ENCODE results near the gene SYF2. TPM values are rescaled to one million over a fixed set of nuclear protein-coding genes. Genes with fewer than 3 reads are reported as not detected.

The SYF2 gene
- total RNA-seq, result 52.3 and 61.8 TPM in 2 replicates

GRCh38 chr1:25232027-25232865 lies at the start of gene SYF2:
SYF2 (minus strand) TSS chr1:25232502; CDS start chr1:25232467, 35 bp downstream.

GRCh38 chr1:25272238-25272637 lies 39.9 kb upstream of the SYF2 start, which contains the start of gene RHD:
RHD (plus strand) TSS chr1:25272509; CDS start chr1:25272548, 39 bp downstream.

GRCh38 chr1:25247024-25247828 lies 14.9 kb upstream of the SYF2 start, which contains the start of gene RSRP1:
RSRP1 (minus strand) TSS chr1:25247454; CDS start chr1:25246963, 491 bp downstream.

Other genes with a start within 250 kb of the SYF2 start
- gene RSRP1, start 15.0 kb upstream of the SYF2 start, total RNA-seq, result 88.6 and 121 TPM in 2 replicates
- not detected in 2 replicates for gene RHD, start 40.0 kb upstream of the SYF2 start, total RNA-seq
- 200 and 207 TPM in 2 replicates for gene TMEM50A, start 105.8 kb upstream of the SYF2 start, total RNA-seq
- gene RHCE, start 188.3 kb upstream of the SYF2 start, total RNA-seq, result 0.65 and 1.4 TPM in 2 replicates
- gene MACO1, start 198.4 kb upstream of the SYF2 start, total RNA-seq, result 27.7 and 29.4 TPM in 2 replicates